ENCODE results near the gene GALNT15. TPM values are rescaled to one million over a fixed set of nuclear protein-coding genes. Genes with fewer than 3 reads are reported as not detected.

GALNT15 gene
- total RNA-seq, 2 experiments from 2014 or later: not detected

- CTCF ChIA-PET: interaction anchor here (1.2 kb wide), 1 partner anchor 93 kb away, joined by 3 read pairs; no protein-coding TSS in a partner anchor
- POLR2A ChIA-PET: no interaction called here
These were observed 36.9 kb downstream of the GALNT15 start for GRCh38 chr3:16211176-16211904.

GRCh38 chr3:16214366-16214765 lies 39.9 kb downstream of the GALNT15 start:
- ChIA-PET CTCF (interaction anchor here (1.5 kb wide), 1 partner anchor 36 kb away, joined by 3 read pairs; no protein-coding TSS in a partner anchor), POLR2A (no interaction called here)

DNA sequence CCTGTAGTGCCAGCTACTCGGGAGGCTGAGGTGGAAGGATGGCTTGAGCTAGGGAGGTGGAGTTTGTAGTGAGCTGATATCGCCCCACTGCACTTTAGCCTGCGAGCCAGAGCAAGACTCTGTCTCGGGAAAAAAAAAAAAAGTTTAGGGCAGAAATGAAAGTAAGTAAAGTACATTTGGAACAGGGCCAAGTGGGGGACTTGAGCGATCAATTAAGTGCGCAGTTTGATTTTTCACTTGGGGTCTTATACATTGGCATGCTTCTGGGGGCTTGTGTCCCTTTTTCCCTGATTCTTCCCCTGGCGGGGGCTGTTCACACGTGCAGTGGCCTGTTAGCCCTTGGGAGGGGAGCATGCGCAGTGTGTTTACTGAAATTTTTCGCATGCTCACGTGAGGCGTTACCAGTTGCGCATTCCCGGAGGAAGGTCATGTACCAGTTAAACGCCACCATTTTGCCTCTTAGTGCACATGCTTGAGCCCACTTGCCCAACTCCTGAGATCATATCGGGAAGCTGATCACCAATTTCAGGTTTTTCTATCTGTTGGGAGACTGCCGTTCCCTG lies 42.0 kb downstream of the GALNT15 start:
- ChIA-PET POLR2A (no interaction called here), CTCF (interaction anchor here (1.2 kb wide), 1 partner anchor 23 kb away, joined by 4 read pairs; no protein-coding TSS in a partner anchor)

GRCh38 chr3:16219777-16220176 lies 45.3 kb downstream of the GALNT15 start:
- ChIA-PET CTCF (no interaction called here), POLR2A (no interaction called here)

DNA sequence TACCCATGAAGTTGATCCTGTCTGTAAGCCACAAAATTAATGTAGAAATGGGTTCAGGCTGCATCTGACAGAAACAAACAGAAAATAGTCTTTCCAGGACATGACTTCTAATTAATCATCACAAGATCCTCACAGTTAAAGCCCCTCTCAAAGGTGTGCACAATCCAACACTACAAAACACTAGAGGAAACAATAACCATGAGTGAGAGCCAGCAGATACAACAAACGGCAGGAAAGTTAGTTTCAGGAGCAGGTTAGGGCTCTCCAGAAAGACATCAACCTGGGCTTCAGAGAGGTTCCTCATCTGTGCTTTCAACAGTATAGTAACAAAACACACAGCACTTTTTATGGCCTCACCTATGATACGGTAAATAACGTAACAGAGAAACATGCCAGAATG lies 47.5 kb downstream of the GALNT15 start:
- CTCF ChIA-PET: interaction anchor here (1.0 kb wide), 1 partner anchor 12 kb away, joined by 3 read pairs; no protein-coding TSS in a partner anchor

DNA sequence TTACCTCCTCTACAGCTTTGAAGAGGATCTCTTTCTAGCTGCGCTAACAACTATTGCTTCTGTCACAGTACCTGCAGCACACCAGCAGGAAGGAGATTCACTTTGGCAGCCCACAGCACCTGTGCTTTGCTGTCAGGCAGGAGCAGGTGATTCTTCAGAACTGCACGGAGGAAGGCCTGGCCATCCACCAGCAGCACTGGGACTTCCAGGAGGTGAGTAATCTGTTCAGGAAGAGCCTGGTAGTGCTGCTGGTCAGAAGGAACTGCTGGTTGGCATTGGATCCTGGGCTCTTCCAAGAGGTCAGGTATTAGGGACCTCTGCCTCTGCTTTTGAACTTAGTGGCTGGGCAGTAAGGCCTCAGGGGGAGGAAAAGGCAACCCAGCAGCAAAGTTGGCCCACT lies 48.1 kb downstream of the GALNT15 start:
- ChIA-PET CTCF (interaction anchor here (1.0 kb wide), 1 partner anchor 11 kb away, joined by 3 read pairs; no protein-coding TSS in a partner anchor), POLR2A (no interaction called here)

More for the DNA sequence above, 47.5 kb downstream of the GALNT15 start:
- POLR2A ChIA-PET: no interaction called here

DNA sequence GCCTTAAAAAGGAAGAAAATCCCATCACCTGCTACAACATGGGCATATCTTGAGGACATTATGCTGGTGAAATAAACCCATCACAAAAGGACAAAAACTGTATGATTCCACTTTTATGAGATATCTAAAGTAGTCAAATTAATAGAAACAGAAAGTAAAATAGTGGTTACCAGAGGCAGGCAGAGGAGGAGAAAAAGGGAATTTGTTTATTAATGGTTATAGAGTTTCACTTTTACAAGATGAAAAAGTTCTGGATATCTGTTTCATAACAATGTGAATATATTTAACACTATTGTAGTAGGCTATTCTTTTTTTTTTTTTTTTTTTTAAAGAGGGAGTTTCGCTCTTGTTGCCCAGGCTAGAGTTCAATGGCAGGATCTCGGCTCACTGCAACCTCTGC lies 49.8 kb downstream of the GALNT15 start:
- ChIA-PET CTCF (no interaction called here), POLR2A (no interaction called here)

GRCh38 chr3:16227566-16227965 lies 53.1 kb downstream of the GALNT15 start:
- CTCF ChIA-PET: interaction anchor here (0.6 to 1.0 kb wide), 2 partner anchors 117 to 653 kb away, joined by 3 read pairs; no protein-coding TSS in a partner anchor
- POLR2A ChIA-PET: no interaction called here

DNA sequence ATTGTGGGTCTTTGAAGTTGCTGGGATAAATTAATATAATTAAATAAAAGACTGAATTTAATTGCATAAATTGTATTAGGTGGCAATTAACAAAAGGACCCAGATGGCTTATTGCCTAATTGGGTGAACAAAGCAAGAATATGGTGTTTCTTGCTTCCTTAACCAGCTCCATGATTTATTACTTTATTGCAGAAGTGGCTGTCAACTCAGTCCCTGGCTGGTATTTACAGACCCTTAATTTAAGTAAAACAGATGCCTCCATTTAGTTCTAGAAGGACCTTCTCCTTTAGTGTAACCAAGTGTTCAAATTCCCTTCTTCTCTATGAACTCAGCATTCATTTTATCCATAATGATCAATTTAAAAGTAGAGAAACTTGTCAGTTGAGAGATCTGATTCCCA lies 55.2 kb downstream of the GALNT15 start:
- ChIA-PET POLR2A (no interaction called here), CTCF (no interaction called here)

GRCh38 chr3:16231983-16232382 lies 57.5 kb downstream of the GALNT15 start:
- ChIA-PET POLR2A (no interaction called here), CTCF (interaction anchor here (1.0 kb wide), 1 partner anchor 183 kb away, joined by 3 read pairs; no protein-coding TSS in a partner anchor)

- ChIA-PET POLR2A (no interaction called here), CTCF (interaction anchor here (1.3 to 1.4 kb wide), 2 partner anchors 11 to 15 kb away, joined by 3 read pairs; no protein-coding TSS in a partner anchor)
These were observed 59.3 kb downstream of the GALNT15 start for GRCh38 chr3:16233806-16234205.

GRCh38 chr3:16234281-16234680 lies 59.8 kb downstream of the GALNT15 start:
- ChIA-PET POLR2A (no interaction called here), CTCF (interaction anchor here (1.3 to 1.4 kb wide), 2 partner anchors 12 to 14 kb away, joined by 3 read pairs; no protein-coding TSS in a partner anchor)

DNA sequence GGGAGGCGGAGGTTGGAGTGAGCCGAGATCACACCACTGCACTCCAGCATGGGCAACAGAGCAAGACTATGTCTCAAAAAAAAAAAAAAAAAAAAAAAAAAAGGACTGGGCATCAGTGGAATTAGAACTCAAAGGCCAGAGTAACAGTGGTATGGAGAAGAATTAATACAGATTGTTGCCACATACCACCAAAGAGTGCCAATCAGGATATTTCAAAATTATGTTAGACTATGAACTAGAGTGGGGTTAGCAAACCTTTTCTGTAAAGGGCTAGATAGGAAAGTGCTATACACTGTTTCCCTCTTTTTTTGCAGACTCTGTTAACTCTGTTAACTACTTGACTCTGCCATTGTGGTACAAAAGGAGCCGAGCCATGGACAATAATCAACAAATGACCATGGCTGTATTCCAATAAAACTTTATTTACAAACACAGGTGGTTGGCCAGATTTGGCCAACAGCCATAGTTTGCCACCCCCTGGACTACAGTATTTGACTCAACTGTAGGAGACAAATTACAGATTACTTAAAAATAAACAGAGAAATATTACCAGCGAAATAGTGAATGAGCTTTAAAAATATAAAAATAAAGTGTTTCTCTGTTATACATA lies 61.7 kb downstream of the GALNT15 start:
- ChIA-PET CTCF (no interaction called here), POLR2A (no interaction called here)

GRCh38 chr3:16236856-16237393 lies 62.4 kb downstream of the GALNT15 start:
- ChIA-PET CTCF (interaction anchor here (0.7 kb wide), 1 partner anchor 59 kb away, joined by 3 read pairs; no protein-coding TSS in a partner anchor), POLR2A (no interaction called here)

DNA sequence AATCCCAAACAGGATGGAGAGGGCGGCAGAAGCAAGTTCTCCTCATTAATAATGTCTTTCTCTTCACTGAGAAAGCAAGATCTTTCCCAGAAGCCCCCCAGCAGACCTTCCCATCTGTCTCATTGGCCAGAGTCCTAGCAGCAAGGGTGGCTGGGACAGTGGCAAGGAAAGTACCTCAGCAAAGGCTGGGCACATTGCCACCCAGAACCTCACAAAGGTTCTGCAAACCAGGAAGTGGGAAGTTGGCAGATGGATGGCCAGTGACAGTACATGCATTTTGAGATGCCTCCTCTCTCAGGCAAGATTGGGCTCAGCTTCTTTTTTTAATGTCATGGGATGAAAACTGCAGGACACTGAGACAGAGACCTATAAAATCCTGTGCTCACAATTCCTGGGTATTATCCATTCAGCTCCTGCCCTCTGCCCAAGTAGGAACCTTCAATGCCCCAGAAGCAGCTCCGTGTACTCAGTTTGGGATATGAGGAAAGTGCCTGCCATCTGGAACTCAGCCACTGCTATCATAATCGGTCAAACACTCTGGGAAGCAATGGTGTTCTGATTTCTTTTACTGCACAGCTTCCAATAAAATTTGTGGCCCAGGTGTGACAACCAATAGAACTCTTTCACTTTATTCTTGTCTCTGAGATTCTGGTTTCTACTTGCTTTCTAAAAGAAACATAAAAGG lies 64.7 kb downstream of the GALNT15 start:
- ChIA-PET CTCF (no interaction called here), POLR2A (no interaction called here)

- POLR2A ChIA-PET: no interaction called here
- CTCF ChIA-PET: no interaction called here
These were observed 65.3 kb downstream of the GALNT15 start for GRCh38 chr3:16239780-16240179.

- ChIA-PET CTCF (no interaction called here), POLR2A (no interaction called here)
These were observed 65.9 kb downstream of the GALNT15 start for GRCh38 chr3:16240229-16241023.

DNA sequence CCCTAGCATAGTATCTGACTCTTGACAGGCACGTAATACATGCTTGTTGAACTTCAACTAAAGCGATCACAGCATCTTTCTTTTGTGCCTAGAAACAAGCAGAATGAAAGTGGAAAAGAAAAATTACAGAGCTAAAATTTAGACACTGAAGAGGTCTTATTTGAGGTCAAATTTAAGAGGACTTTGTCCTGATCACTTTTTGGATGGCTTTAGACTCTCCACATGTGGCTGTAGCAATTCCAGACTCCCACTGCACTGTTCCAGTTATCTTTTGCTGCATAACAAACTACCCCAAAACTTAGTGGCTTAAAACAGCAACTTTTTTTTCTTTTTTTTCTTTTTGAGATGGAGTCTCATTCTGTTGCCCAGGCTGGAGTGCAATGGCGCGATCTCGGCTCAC lies 66.7 kb downstream of the GALNT15 start:
- POLR2A ChIA-PET: no interaction called here
- CTCF ChIA-PET: no interaction called here

GRCh38 chr3:16242177-16242576 lies 67.7 kb downstream of the GALNT15 start:
- ChIA-PET POLR2A (no interaction called here), CTCF (interaction anchor here (1.2 to 2.6 kb wide), 2 partner anchors 64 to 194 kb away, joined by 3 to 10 read pairs; no protein-coding TSS in a partner anchor)

Measured in activated CD8-positive, alpha-beta memory T cell treated with anti-CD3 and anti-CD28 coated beads for 36 hours (primary cell).